ENCODE results near the gene GPR135. TPM values are rescaled to one million over a fixed set of nuclear protein-coding genes. Genes with fewer than 3 reads are reported as not detected.
A peak's percentile ranks its signal among the peaks of the same experiment; 100 is the strongest.

Gene GPR135
- total RNA-seq, 3 donors from 2014 or later = 1.7 to 4.9 (median 2.8) TPM

DNA sequence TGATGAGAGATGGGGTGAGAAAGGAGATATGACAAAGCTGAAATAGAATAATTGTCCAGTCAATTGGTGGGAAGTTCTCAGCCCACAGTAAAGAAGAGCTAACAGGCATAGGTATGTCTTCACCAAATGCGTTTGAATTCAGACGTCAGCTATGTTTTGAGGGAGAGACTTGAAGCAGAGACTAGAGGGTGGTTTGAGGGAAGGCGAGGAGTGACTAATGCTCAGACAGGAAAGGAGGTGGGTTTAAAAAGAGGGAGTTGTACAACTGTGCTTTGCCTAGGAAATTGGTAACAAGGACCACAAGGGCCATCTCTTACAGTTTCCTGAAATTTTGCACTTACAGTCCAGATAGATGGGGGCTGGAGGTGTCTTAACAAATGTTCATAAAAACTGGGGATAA is 25.6 kb upstream of the GPR135 start:
- DNase-seq (no peak), ATAC-seq (no peak)
- intact Hi-C loops (cut with DNase I, micrococcal nuclease) = no loop called here
- TF ChIP-seq CTCF (IDR thresholded peaks at IDR 0.05) = no peak
- Histone ChIP-seq H3K36me3 (ENCODE audit: low read depth) (no peaks in the 10 kb centered on the region), H3K4me3 (no peak overlapping the region), H3K4me1 (ENCODE audit: low read depth) (peaks cover 20% of the 10 kb centered on the region), H3K9me3 (no peaks in the 10 kb centered on the region)

GRCh38 chr14:59484639-59485175 is 19.5 kb upstream of the GPR135 start:
- H3K4me3 ChIP-seq = peak overlapping the region; percentile 74

GRCh38 chr14:59483819-59484638 is 18.8 kb upstream of the GPR135 start, which contains the start of the genes JKAMP and L3HYPDH:
TSS of gene JKAMP (plus strand) at chr14:59484517. CDS start at chr14:59484590, 73 bp downstream.
TSS of gene L3HYPDH (minus strand) at chr14:59484408. CDS start at chr14:59484316, 92 bp downstream.
- no peaks in the 10 kb centered on the region for H3K36me3 ChIP-seq (ENCODE audit: low read depth)
- H3K4me3 ChIP-seq = peak within 1 kb of the TSS; percentile 74
- peak; percentile 74 for TF ChIP-seq CTCF (IDR thresholded peaks at IDR 0.05)
- DNase-seq (peak; percentile 99 to 100 (median 99)), ATAC-seq (peak; percentile 97)
- H3K4me1 ChIP-seq (ENCODE audit: low read depth) = peaks cover 32% of the 10 kb centered on the region
- intact Hi-C loops (cut with DNase I, micrococcal nuclease) = no loop called here
- H3K9me3 ChIP-seq = no peaks in the 10 kb centered on the region

More at GRCh38 chr14:59484639-59485175, 19.5 kb upstream of the GPR135 start:
- peak; percentile 65 for ATAC-seq
- Histone ChIP-seq H3K4me1 (ENCODE audit: low read depth) (peaks cover 32% of the 10 kb centered on the region), H3K36me3 (ENCODE audit: low read depth) (no peaks in the 10 kb centered on the region), H3K9me3 (no peaks in the 10 kb centered on the region)
- TF ChIP-seq CTCF (IDR thresholded peaks at IDR 0.05) = no peak
- intact Hi-C loops (cut with DNase I, micrococcal nuclease) = no loop called here
- DNase-seq = no peak

DNA sequence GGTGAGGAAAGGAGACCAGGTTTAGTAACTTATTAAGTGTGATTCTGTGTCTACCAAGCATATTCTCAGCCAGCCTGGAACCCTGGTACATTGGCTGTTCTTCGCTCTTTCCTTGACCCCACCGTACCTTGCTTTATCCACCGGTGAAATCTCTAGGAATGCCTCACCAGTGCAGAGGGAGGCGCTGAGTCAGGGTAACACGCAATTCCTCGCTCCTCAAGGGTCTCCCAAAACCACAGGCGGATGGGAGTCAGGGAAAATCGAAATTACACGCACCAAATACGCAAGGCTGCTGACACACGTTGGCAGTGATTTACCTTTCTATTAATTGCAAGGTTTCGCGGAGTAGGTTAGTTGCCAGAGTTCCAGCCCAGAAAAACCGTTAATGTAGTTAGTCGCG is 18.2 kb upstream of the GPR135 start:
- intact Hi-C loops (cut with DNase I, micrococcal nuclease) = no loop called here
- Histone ChIP-seq H3K9me3 (no peaks in the 10 kb centered on the region), H3K4me3 (peak overlapping the region; percentile 74), H3K36me3 (ENCODE audit: low read depth) (no peaks in the 10 kb centered on the region), H3K4me1 (ENCODE audit: low read depth) (peaks cover 28% of the 10 kb centered on the region)
- no peak for TF ChIP-seq CTCF (IDR thresholded peaks at IDR 0.05)
- ATAC-seq (no peak), DNase-seq (no peak)

GRCh38 chr14:59482541-59483331 is 17.6 kb upstream of the GPR135 start:
- DNase-seq = peak in 1 of 3 donors; percentile 32

More at GRCh38 chr14:59482541-59483331, 17.6 kb upstream of the GPR135 start:
- Histone ChIP-seq H3K4me3 (no peak overlapping the region), H3K4me1 (ENCODE audit: low read depth) (peaks cover 24% of the 10 kb centered on the region), H3K36me3 (ENCODE audit: low read depth) (no peaks in the 10 kb centered on the region), H3K9me3 (no peaks in the 10 kb centered on the region)
- ATAC-seq = no peak
- no peak for TF ChIP-seq CTCF (IDR thresholded peaks at IDR 0.05)
- intact Hi-C loops (cut with DNase I, micrococcal nuclease) = no loop called here
